Measurements from ENCODE around the gene PRRT4.
A peak's percentile ranks its signal among the peaks of the same experiment; 100 is the strongest.

PRRT4 gene

DNA sequence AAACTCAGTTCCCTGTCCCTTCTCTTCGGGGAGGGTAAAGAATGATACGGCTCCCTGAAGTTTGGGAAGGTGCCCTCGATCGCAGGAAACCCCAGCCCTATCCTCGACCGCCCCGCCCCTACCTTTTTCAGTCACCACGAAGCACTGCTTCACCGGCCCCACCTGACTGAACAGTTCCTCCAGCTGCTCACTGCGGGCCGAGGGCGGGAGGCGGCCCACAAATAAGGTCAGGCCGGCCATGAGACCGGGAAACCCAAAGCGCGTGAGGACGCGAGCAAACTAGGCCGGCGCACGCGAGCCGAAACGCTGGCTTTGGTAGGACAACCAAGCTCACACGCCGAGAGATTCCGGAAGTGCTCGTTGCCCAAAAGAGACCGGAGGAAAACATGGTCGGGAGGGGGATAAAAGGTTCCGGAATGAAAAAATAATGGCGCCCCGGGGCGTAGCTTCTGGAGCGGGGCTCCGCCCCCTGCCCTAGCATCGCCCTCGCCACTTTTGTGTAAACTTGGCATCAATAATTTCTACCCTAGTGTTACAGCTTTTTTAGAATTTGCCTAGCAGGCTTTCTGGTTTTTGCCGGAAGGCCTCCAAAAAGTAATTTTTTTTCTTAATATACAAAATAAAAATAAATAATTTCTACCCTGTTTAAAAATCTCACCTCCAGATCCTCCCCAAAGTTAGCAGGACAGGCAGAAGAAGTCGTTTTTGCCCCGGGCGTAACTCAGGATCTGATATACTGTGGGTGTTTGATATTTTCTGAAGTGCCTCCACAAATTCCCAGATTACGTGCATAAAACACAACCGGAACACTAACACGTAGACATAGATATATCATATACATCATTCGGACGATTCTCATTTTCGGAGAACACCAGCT lies 17.7 kb downstream of the PRRT4 start, which contains the start of gene RBM28:
RBM28 (minus strand) TSS at position 355 of the 877 bp plus-strand sequence; CDS start at position 240, 115 bp downstream.
- TF ChIP-seq CTCF (IDR thresholded peaks at IDR 0.05) (no peak), ZFX (IDR thresholded peaks at IDR 0.05; ENCODE audit: borderline replicate concordance) (no peak)
- H3K27ac ChIP-seq, result peak within 1 kb of the TSS; percentile 89

GRCh38 chr7:128341733-128342132 lies 19.8 kb downstream of the PRRT4 start:
- H3K27ac ChIP-seq, result no peak overlapping the region
- TF ChIP-seq CTCF (IDR thresholded peaks at IDR 0.05) (no peak), ZFX (IDR thresholded peaks at IDR 0.05; ENCODE audit: borderline replicate concordance) (no peak)

- no peak overlapping the region for H3K27ac ChIP-seq
- no peak for TF ChIP-seq CTCF (IDR thresholded peaks at IDR 0.05)
- no peak for TF ChIP-seq ZFX (IDR thresholded peaks at IDR 0.05; ENCODE audit: borderline replicate concordance)
These were observed 25.8 kb downstream of the PRRT4 start for GRCh38 chr7:128335730-128336129.

GRCh38 chr7:128324368-128324680 lies 37.2 kb downstream of the PRRT4 start:
- H3K27ac ChIP-seq, result no peak overlapping the region
- TF ChIP-seq ZFX (IDR thresholded peaks at IDR 0.05; ENCODE audit: borderline replicate concordance), result no peak
- no peak for TF ChIP-seq CTCF (IDR thresholded peaks at IDR 0.05)

- TF ChIP-seq ZFX (IDR thresholded peaks at IDR 0.05; ENCODE audit: borderline replicate concordance) (no peak), CTCF (IDR thresholded peaks at IDR 0.05) (no peak)
- no peak overlapping the region for H3K27ac ChIP-seq
These were observed 37.8 kb downstream of the PRRT4 start for GRCh38 chr7:128323459-128324367.

GRCh38 chr7:128323040-128323439 lies 38.5 kb downstream of the PRRT4 start:
- TF ChIP-seq ZFX (IDR thresholded peaks at IDR 0.05; ENCODE audit: borderline replicate concordance) (no peak), CTCF (IDR thresholded peaks at IDR 0.05) (no peak)
- no peak overlapping the region for H3K27ac ChIP-seq

All from 22Rv1 (cell line).